ENCODE data around the gene UBAP2L. TPM values are rescaled to one million over a fixed set of nuclear protein-coding genes. Genes with fewer than 3 reads are reported as not detected.
"Not testable (repeated sequence)": the region's sequence is repeated elsewhere in the genome, so short reads cannot be mapped to it uniquely, and the experiment has no call there.

Gene UBAP2L
- total RNA-seq, 1 donor from 2014 or later: 223 TPM

DNA sequence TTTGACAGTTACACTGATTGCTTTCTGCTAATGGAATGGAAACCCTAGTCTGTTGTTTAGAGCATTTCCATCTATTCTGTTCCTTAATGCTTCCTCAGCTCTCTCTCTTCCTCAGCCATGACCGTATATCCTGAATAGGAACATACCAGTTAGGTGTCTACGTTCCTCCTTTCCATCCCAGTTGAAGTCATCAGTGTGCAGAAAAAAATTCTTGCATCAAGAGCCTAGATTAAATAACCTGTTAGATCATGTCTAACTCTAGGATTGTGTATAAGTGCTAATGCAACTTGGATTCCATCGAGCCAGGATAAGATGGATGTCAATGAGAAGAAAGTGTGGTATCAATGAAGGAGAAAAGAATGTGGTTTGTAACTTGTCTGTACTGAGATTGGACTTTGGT lies 18.7 kb downstream of the UBAP2L start:
- intact Hi-C loops (cut with micrococcal nuclease): no loop called here

DNA sequence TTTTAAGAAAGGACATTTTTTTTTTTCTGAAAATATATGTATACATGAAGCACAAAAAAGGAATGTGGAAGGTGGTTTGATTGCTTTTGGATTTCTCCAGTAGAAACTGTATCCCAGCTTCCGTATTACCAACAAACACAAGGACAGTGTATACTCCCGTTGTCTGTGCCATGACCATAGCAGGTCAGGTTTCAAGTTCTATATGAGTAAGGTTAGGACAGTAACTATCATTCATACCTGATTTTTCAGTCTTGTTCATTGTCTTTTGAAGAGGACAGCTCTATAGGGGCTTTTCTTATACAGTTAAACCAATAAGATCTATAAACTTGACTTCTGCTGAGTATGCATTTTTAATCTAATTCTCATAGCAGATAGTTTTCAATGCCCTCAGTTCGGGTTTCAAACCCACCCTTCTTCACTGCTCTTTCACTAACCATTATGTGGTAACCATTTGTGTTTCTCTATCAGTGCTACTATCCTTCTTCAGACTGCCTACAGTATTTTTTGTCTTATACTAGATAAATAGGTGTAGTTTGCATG lies 19.6 kb downstream of the UBAP2L start:
- intact Hi-C loops (cut with micrococcal nuclease): no loop called here

- intact Hi-C loops (cut with micrococcal nuclease): no loop called here
Measured at GRCh38 chr1:154241703-154242351, 21.1 kb downstream of the UBAP2L start.

- intact Hi-C loops (cut with micrococcal nuclease): no loop called here
Measured at GRCh38 chr1:154253671-154254070, 32.9 kb downstream of the UBAP2L start.

DNA sequence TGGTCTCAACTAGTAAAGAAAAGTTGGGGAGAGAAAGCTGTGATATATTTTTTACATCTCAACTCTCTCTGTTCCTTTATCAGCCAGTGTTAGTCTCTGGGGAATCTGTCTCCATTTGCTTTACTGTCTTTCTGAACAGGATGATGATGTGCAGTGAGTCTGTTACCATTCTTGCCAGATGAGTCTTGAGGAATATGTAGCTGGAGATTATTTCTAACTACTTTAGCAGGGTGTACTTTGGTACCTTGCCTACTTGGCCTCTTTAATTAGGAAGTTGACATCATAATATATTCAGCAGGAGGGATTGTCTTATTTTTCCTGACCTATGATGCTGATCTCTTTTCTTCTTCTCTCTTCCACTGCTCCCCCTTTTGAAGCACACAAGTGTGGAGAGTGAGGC lies 35.9 kb downstream of the UBAP2L start:
- intact Hi-C loops (cut with micrococcal nuclease): no loop called here

GRCh38 chr1:154258784-154259183 lies 38.0 kb downstream of the UBAP2L start:
- intact Hi-C loops (cut with micrococcal nuclease): no loop called here

DNA sequence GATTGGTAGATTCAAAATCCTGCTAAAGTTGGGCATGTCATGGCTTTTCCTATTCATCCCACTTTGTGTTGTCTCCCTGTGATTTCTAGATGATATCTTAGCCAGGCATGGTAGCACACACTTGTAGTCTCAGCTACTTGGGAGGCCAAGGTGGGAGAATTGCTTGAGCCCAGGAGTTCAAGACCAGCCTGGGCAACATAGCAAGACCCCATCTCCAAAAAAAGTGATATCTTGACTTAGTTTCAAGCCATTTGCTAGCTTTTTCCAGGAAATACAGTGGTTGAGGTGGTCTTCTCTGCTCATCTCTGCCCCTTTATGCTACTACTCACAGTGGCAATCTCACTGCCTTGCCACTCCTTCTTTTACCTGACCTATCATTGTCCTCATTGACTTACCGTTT lies 39.4 kb downstream of the UBAP2L start:
- intact Hi-C loops (cut with micrococcal nuclease): no loop called here

GRCh38 chr1:154263465-154264332 lies 42.9 kb downstream of the UBAP2L start:
- intact Hi-C loops (cut with micrococcal nuclease): no loop called here

DNA sequence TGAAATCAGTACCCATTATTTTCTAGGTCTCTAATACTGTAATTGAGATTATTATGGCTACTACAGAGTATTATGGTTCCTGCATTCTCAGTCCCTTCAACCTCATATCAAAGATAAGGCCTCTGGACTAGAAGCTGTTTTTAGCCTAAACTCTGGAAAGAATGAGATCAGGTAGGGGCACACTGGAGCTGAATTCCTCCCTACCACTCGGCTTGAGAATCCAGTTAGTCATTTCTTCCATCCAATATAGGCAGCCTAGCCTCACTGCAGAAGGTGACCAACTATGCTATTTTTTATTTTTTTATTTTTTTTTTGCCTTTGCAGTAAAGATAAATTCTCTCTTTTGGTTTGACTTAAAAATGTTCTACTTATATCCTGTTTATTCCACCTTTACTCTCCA lies 43.7 kb downstream of the UBAP2L start:
- intact Hi-C loops (cut with micrococcal nuclease): no loop called here

- intact Hi-C loops (cut with micrococcal nuclease): no loop called here
Measured at GRCh38 chr1:154265586-154265985, 44.8 kb downstream of the UBAP2L start.

DNA sequence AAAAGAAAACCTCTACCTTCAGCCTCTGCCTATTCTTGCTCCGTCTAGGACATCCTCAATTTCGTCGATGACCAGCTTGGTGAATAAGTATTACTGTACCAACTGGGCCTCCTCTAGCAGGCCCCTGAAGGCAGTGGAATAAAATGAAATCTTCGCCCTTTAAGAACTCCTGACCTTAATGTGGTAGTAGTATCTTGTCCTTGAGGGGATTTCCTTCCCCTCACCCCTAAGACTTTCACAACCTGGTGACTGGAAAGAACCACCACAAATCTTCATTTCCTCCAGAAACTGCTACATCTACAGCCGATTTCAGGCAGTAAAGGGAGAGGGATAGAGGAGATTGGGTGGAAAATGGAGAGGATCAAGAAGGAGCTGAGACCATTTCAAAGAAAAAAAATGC lies 50.1 kb downstream of the UBAP2L start:
- intact Hi-C loops (cut with micrococcal nuclease): no loop called here

GRCh38 chr1:154272217-154272998 lies 51.7 kb downstream of the UBAP2L start, which contains the start of gene HAX1:
Gene HAX1 (plus strand): TSS chr1:154272629. CDS start chr1:154272724, 95 bp downstream.
- intact Hi-C loops (cut with micrococcal nuclease): loop anchor here (1.0 to 2.0 kb wide), 9 partner anchors 52 to 601 kb away; partner anchors contain the start of genes RPS27 and UBAP2L

GRCh38 chr1:154272999-154273563 lies 52.3 kb downstream of the UBAP2L start:
- intact Hi-C loops (cut with micrococcal nuclease): loop anchor here (1.0 to 2.0 kb wide), 9 partner anchors 52 to 602 kb away; partner anchors contain the start of genes RPS27 and UBAP2L

- intact Hi-C loops (cut with micrococcal nuclease): no loop called here
Measured at GRCh38 chr1:154276797-154277196, 56.0 kb downstream of the UBAP2L start.

GRCh38 chr1:154287591-154287990 lies 66.8 kb downstream of the UBAP2L start:
- intact Hi-C loops (cut with micrococcal nuclease): not testable (repeated sequence)

DNA sequence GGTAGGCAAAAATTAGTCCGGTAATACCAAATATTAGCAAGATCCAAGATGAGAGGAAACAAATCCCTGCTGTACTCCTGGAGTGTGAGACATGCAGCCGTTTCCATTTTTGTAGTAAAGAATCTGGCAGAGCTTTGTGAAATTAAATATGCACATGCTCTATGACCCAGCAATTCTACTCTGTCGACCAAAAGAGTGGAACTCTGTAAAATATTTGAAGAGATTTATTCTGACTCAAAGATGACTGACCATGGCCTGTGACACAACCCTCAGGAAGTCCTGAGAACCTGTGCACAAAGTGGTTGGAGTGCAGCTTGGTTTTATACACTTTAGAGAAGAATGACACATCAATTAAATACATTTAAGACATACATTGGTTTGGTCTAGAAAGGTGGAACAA lies 67.9 kb downstream of the UBAP2L start:
- intact Hi-C loops (cut with micrococcal nuclease): no loop called here

DNA sequence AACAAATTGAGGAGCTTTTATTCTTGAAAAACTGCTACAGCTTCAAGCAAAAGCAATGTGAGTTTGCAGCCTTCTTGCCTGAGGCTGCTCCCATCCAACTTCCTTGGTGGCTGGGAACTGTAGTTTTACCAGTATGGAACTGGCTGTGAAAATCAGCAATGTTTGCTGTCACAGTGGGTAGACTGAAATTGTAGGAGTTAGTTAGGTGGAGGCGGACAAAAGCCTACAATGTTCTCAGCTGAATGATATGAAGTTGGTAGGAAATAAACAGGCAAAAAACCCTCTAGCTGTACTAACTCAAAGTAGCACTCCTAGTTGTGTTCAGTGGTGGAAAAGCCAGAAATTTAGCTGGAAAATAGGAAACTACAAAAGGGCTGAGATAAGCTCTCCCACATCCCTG lies 70.2 kb downstream of the UBAP2L start:
- intact Hi-C loops (cut with micrococcal nuclease): no loop called here

- intact Hi-C loops (cut with micrococcal nuclease): no loop called here
Measured at GRCh38 chr1:154295408-154296235, 74.9 kb downstream of the UBAP2L start.

- intact Hi-C loops (cut with micrococcal nuclease): no loop called here
Measured at GRCh38 chr1:154301582-154301981, 80.8 kb downstream of the UBAP2L start.

- intact Hi-C loops (cut with micrococcal nuclease): no loop called here
Measured at GRCh38 chr1:154304664-154305337, 84.0 kb downstream of the UBAP2L start.
